Choroid plexus epithelial cell (primary cell): ENCODE results near the gene GPRIN2.

Experiments
- DNase-seq: peaks from one replicate; pipeline ENCODE4 v3.0.0-alpha.2; 2010; ENCODE audit warnings: low read depth
- H3K4me3 ChIP-seq: 2 replicates; pipeline ENCODE4 v1.5.1; 2011; ENCODE audit warnings: low read depth, mild to moderate bottlenecking, control low read depth, low read length, moderate library complexity
- TF ChIP-seq, protein P1 (sequence below): conservative IDR thresholded peaks from 2 replicates; pipeline ENCODE4 v1.5.1; 2011; ENCODE audit warnings: low read depth, mild to moderate bottlenecking, control low read depth, inconsistent platforms, low read length, moderate library complexity

The GPRIN2 gene

DNA sequence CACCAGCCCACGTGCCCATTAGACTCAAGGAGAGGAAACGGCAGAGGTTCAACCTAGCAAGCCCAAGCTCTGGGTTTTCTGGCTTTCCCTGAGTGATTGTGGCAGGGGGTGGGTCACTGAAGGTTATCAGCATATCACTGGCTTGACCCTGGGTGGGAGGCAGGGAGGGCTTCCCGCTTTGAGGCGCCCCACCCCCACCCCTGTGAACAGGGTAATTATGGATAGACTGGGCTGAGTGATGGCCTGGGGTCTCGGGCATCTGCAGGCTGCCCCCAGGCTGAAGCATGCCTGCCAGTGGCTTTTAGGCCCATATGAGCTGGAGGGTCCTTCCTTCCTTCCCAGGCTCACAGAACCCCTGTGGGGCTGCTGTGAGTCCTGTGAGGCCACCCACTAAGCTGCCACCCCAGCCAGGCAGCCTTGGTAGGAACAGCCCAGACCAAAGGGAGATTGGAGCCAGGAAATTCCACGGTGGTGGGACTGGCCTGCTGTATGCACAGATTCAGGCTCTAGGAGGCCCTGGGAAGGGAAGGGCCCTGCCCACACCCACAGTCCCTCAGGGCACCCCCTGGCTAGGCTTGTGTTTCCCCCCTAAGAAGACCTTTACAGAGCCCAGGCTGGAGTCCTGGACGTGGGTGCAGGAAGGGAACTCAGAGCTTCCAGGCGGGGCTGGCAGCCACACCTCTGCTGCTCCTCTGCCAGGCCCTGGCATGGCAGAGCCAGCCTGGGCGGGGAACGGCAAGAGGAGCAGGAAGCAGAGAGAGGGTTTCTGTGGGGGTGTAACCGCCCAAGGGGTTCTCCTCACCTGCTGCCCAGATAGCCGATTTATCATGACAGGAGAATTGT, 33.1 kb downstream of the GPRIN2 start:
- no peak overlapping the region for H3K4me3 ChIP-seq
- TF ChIP-seq, protein P1, sequence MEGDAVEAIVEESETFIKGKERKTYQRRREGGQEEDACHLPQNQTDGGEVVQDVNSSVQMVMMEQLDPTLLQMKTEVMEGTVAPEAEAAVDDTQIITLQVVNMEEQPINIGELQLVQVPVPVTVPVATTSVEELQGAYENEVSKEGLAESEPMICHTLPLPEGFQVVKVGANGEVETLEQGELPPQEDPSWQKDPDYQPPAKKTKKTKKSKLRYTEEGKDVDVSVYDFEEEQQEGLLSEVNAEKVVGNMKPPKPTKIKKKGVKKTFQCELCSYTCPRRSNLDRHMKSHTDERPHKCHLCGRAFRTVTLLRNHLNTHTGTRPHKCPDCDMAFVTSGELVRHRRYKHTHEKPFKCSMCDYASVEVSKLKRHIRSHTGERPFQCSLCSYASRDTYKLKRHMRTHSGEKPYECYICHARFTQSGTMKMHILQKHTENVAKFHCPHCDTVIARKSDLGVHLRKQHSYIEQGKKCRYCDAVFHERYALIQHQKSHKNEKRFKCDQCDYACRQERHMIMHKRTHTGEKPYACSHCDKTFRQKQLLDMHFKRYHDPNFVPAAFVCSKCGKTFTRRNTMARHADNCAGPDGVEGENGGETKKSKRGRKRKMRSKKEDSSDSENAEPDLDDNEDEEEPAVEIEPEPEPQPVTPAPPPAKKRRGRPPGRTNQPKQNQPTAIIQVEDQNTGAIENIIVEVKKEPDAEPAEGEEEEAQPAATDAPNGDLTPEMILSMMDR = no peak
- DNase-seq = peak; percentile 39

DNA sequence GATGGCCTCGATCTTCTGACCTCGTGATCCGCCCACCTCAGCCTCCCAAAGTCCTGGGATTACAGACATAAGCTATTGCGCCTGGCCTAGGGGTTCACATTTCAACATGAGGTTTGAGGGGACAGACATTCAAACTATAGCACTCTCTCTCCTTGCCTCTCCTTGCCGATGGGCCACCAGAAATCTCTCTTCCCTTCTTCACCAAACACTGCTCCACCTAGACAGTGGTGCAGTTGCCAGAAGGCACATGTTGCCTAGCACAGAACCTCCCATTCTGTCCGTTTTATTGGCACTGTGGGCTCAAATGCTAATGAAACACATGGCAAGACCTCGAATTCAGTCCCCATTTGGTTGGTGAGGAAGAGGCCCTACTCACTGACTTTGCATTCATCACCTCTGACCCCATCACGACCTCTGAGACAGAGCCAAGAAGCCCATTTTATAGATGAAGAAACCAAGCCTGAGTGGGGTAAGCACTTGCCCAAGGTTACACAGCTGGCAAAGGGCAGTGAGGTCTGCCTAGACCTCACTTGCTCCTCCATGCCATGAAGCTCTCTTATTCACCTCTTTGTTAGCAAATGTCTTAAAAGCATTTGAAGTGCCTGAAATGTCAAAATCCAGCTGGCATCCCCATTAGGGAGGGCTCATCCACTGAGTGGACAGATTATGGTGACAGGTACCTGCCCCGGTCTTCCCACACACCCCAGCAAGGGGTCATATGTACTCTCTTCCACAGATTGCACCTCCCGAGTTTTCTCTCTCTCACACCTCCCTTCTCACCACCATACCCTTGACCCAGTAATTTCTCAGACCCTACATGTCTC, 34.0 kb downstream of the GPRIN2 start:
- DNase-seq = no peak
- H3K4me3 ChIP-seq = no peak overlapping the region
- TF ChIP-seq, protein P1 = no peak

DNA sequence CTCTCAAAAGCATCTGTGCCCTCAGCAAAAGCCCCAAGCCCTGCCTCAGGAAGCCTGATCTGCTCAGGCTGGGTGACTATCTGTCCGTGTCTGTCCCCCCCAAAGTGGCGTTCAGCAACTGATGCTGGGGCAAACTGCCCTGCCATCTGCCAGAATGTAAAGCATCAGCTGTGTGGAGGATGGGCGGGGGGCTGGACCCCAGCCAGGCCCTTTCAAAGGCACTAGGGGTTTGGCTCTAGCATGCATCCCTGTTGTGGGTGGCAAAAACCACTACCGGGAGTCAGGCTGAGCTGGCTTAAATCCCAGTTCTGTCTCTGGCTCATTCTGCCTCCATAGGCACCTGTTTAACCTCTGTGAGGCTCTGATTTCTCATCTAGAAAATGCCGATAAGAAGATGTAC, 35.5 kb downstream of the GPRIN2 start:
- TF ChIP-seq, protein P1 = no peak
- peak; percentile 50 for DNase-seq
- H3K4me3 ChIP-seq = no peak overlapping the region

DNA sequence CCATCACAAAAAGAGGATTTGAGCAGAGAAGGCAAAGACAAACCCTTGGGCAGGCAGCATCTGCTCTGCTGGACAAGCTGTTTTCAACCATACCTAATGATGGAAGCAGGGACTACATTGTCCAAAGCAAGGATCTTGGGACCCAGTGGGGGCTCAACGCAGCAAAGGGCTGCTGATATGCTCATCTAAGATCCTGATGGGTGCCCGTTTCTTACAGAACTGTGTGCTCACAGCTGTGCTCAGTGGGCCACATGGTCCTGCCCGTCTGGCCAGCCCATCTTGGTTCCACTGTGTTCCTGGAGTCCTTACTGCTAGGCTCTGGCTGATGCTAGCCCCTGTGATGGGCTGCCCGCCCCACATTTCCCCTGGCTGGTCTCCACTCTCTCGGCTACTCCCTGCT, 36.1 kb downstream of the GPRIN2 start:
- no peak overlapping the region for H3K4me3 ChIP-seq
- TF ChIP-seq, protein P1 = no peak
- no peak for DNase-seq

DNA sequence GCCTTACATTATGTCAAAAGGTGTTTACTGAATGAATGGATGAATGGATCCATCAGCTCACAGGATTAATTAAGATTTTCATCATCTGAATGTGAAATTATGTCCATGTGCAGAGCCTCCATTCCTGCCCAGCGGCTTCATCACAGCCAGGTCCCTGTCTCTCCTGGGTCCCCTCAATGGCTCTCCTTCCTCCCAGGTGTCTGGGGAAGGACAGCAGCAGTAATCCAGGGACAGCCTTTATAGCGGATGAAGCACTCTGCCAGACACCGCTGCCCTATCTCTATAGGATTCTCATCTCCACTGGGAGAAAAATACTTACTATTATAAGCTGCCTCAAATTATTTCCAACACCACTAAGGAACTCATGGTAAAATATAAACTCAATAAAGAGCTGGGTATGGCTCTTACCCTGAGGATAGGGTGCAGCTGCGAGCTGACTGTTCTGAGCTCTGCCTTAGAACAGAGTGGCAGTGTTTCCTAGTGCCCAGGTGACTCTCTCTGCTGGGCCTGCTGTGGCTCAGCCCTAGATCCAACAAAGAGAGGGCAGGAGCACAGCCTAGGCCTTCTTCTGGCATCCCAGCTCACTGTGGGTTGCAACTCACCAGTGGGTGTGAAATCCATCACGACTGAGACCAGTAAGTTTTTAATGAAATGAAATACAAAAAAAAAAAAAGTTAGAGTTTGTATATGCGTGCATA, 38.3 kb downstream of the GPRIN2 start:
- DNase-seq = no peak
- TF ChIP-seq, protein P1 = no peak
- H3K4me3 ChIP-seq = no peak overlapping the region

DNA sequence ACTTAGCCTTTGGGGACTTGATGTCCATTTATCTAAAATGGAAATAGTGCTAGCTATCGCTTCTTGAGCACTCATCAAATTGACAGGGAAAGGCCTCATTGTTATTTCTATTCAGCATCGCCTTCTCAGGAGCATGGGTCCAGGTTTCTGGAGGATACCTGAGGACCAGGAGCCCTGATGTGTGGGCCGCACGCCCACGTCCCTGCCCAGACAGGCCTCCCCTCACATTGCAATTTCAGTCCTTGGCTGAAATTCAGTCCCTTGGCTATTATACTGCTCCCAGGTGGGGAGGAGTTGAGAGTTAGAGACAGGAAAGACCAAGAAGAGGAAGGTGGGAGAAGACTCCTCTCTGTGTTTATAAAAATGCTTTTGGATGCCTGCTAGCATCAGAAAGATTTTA, 38.9 kb downstream of the GPRIN2 start:
- TF ChIP-seq, protein P1 = no peak
- no peak overlapping the region for H3K4me3 ChIP-seq
- DNase-seq = no peak
